Endothelial cell of umbilical vein (primary cell): ENCODE results near the gene TRIP11. TPM values are rescaled to one million over a fixed set of nuclear protein-coding genes. Genes with fewer than 3 reads are reported as not detected.

Experiments used
- BruUV-seq: library from RNA; stranded (reverse); fragments of 400-500 nt; replicated peaks from 2 replicates; lab custom pipeline; 2021; lab: Mats Ljungman, UMichigan
- CTCF ChIA-PET: fragments of 300-600, 350-600 bp; sonication (Branson Sonifier 250); formaldehyde crosslinking; loops from one replicate; lab custom pipeline; 2021; ENCODE audit warnings: antibody characterized with exemption, inconsistent platforms; lab: Charles Lee
- POLR2A ChIA-PET: fragments of 300-600, 350-600 bp; sonication (Branson Sonifier 250); formaldehyde crosslinking; loops from one replicate; lab custom pipeline; 2021; ENCODE audit warnings: antibody characterized with exemption, inconsistent platforms; lab: Charles Lee
- DNase-seq: peaks from one replicate; pipeline ENCODE4 v3.0.0-alpha.2; 2011; ENCODE audit warnings: low read depth, low spot score
- FAIRE-seq: peaks from 2 replicates; lab custom pipeline; 2011; peaks lifted over from hg19 to GRCh38; lab: Jason Lieb, UNC
- H2AFZ ChIP-seq: 2 replicates; pipeline ENCODE4 v1.6.0; 2012; ENCODE audit warnings: low read depth, low read length, control low read depth, inconsistent platforms
- H3K27ac ChIP-seq: 2 replicates; pipeline ENCODE4 v1.5.1; 2011; ENCODE audit warnings: low read depth, mild to moderate bottlenecking, control low read depth, low read length, moderate library complexity; ENCODE audit not compliant: insufficient read depth
- H3K27me3 ChIP-seq, 2 experiments: 2 replicates each; pipeline versions ENCODE4 v1.6.0 to v1.6.1; 2011; ENCODE audit warnings: low read length in 2 of 2, mixed read lengths in 1 of 2; ENCODE audit not compliant: control insufficient read depth in 2 of 2, insufficient read depth in 2 of 2
- H3K36me3 ChIP-seq, 2 experiments: 2 replicates in 1 of 2; 3 replicates in 1 of 2; pipeline ENCODE4 v1.5.1; 2011; ENCODE audit warnings: low read length in 2 of 2, mild to moderate bottlenecking in 1 of 2, moderate library complexity in 1 of 2; ENCODE audit not compliant: control insufficient read depth in 2 of 2, insufficient read depth in 2 of 2; ENCODE audit errors: extremely low read depth in 1 of 2
- H3K4me1 ChIP-seq: 3 replicates; pipeline ENCODE4 v1.5.1; 2011; ENCODE audit warnings: mild to moderate bottlenecking, low read length; ENCODE audit not compliant: control insufficient read depth, insufficient read depth; ENCODE audit errors: extremely low read depth
- H3K4me2 ChIP-seq: 2 replicates; pipeline ENCODE4 v1.6.1; 2011; ENCODE audit warnings: low read length, control low read depth, mixed read lengths; ENCODE audit not compliant: insufficient read depth
- H3K4me3 ChIP-seq, 3 experiments: fragments of 200-600 bp in 1 of 3; sonication (generic), shearing (Covaris generic) in 1 of 3; replicated peaks in 1 of 3; 2 replicates each; pipeline ENCODE4 v1.5.1; 2011 to 2016; ENCODE audit warnings: control low read depth in 3 of 3, low read length in 3 of 3, mild to moderate bottlenecking in 2 of 3, inconsistent platforms in 1 of 3, low read depth in 1 of 3, moderate library complexity in 1 of 3; ENCODE audit not compliant: insufficient read depth in 1 of 3
- H3K79me2 ChIP-seq: 2 replicates; pipeline ENCODE4 v1.6.0; 2012; ENCODE audit warnings: low read length, inconsistent platforms; ENCODE audit not compliant: control insufficient read depth, insufficient read depth
- H3K9ac ChIP-seq: replicated peaks from 2 replicates; pipeline ENCODE3; 2011; ENCODE audit warnings: low read length, control low read depth; ENCODE audit not compliant: insufficient read depth; ENCODE audit errors: extremely low read depth
- H3K9me1 ChIP-seq: replicated peaks from 3 replicates; pipeline ENCODE4 v1.6.0; 2011; ENCODE audit warnings: mild to moderate bottlenecking, low read length; ENCODE audit not compliant: control insufficient read depth, insufficient read depth; ENCODE audit errors: extremely low read depth
- H3K9me3 ChIP-seq: replicated peaks from 2 replicates; pipeline ENCODE4 v1.5.1; 2012; ENCODE audit warnings: low read length, inconsistent platforms; ENCODE audit not compliant: control insufficient read depth, insufficient read depth
- H4K20me1 ChIP-seq: replicated peaks from 2 replicates; pipeline ENCODE3; 2011; ENCODE audit warnings: mild to moderate bottlenecking, low read length; ENCODE audit not compliant: control insufficient read depth, insufficient read depth; ENCODE audit errors: extremely low read depth
- EZH2 ChIP-seq: IDR thresholded peaks from 2 replicates; pipeline ENCODE4 v1.6.1; 2012; ENCODE audit warnings: borderline replicate concordance, low read depth, mild to moderate bottlenecking, moderate library complexity, low read length, inconsistent platforms; ENCODE audit not compliant: severe bottlenecking
- FOS ChIP-seq: IDR thresholded peaks from 2 replicates; pipeline ENCODE4 v1.6.1; 2011; ENCODE audit warnings: mild to moderate bottlenecking, low read length, moderate library complexity, borderline replicate concordance; ENCODE audit not compliant: insufficient read depth
- GATA2 ChIP-seq: IDR thresholded peaks from 2 replicates; pipeline ENCODE4 v1.7.0; 2011; ENCODE audit warnings: low read depth, mild to moderate bottlenecking, moderate library complexity, mixed read lengths, low read length; ENCODE audit not compliant: insufficient read length, insufficient read depth
- JUN ChIP-seq: IDR thresholded peaks from 2 replicates; pipeline ENCODE4 v1.6.1; 2011; ENCODE audit warnings: borderline replicate concordance, low read depth; ENCODE audit not compliant: insufficient read length, insufficient read depth
- MAX ChIP-seq: IDR thresholded peaks from 2 replicates; pipeline ENCODE4 v1.6.1; 2011; ENCODE audit not compliant: insufficient read depth, insufficient read length
- MYC ChIP-seq: IDR thresholded peaks from one replicate; pipeline ENCODE4 v1.6.1; 2011; ENCODE audit warnings: mild to moderate bottlenecking, low read depth, low read length
- POLR2A ChIP-seq: IDR thresholded peaks from 2 replicates; pipeline ENCODE4 v1.6.1; 2012; ENCODE audit warnings: low read depth, mild to moderate bottlenecking, control low read depth, low read length
- POLR2AphosphoS5 ChIP-seq: IDR thresholded peaks from 2 replicates; pipeline ENCODE4 v1.6.1; 2012; ENCODE audit warnings: low read depth, mild to moderate bottlenecking, control low read depth, low read length, moderate library complexity; ENCODE audit not compliant: insufficient read depth
- dilution Hi-C: fragments of 300-500 bp; cut with MboI; formaldehyde crosslinking; loops from one replicate; pipeline ENCODE4 v1.15.0; 2019; ENCODE audit warnings: low sequenced_read_pairs; ENCODE audit not compliant: extremely low pct_ligation_motif_present
- intact Hi-C: fragments of 100-400 bp; cut with micrococcal nuclease; formaldehyde crosslinking; loops from one replicate; pipeline ENCODE4 v1.10.0; 2022
- polyA plus RNA-seq, 4 experiments: library from polyadenylated mRNA; depleted of rRNA in 3 of 4; stranded (reverse) in 3 of 4; unstranded in 1 of 4; fragments of >200 nt; gene quantifications; 2 replicates each; pipeline versions ENCODE4 v1.2.1 to v1.2.3, GENCODE V29; 2011 to 2012; ENCODE audit warnings: missing spikeins in 1 of 4
- total RNA-seq: library from RNA; stranded (reverse); gene quantifications from 2 replicates; pipeline ENCODE4 v1.2.3, GENCODE V29; 2021
- TF ChIP-seq, protein P1 (sequence below), 2 donors: IDR thresholded peaks; 1 replicate in 1 of 2; 2 replicates in 1 of 2; pipeline ENCODE4 v1.5.1; 2011; ENCODE audit warnings: low read length in 2 of 2, mild to moderate bottlenecking in 2 of 2, moderate library complexity in 2 of 2, control low read depth in 1 of 2, inconsistent platforms in 1 of 2, low read depth in 1 of 2; ENCODE audit not compliant: insufficient read depth in 1 of 2; ENCODE audit errors: extremely low read depth in 1 of 2

The TRIP11 gene
- total and polyA plus RNA-seq, 2 donors (not counting 3 experiments of a cell fraction or from before 2014, with no cell fraction given), result 7.0 to 58.0 TPM

- Histone ChIP-seq H3K36me3 (no peaks in the 10 kb centered on the region), H3K79me2 (no peaks in the 10 kb centered on the region), H3K4me2 (no peak overlapping the region), H2AFZ (no peak overlapping the region), H3K9me1 (no peaks in the 10 kb centered on the region), H3K27me3 (no peaks in the 10 kb centered on the region), H3K9ac (no peak overlapping the region), H3K9me3 (no peaks in the 10 kb centered on the region), H3K27ac (no peak overlapping the region), H3K4me1 (no peaks in the 10 kb centered on the region), H3K4me3 (no peak overlapping the region), H4K20me1 (no peaks in the 10 kb centered on the region)
- DNase-seq (no peak), FAIRE-seq (no peak)
- POLR2A ChIA-PET, result no interaction called here
- intact Hi-C loops, result no loop called here
- CTCF ChIA-PET, result no interaction called here
- no TSS peak for BruUV-seq
- no peak for TF ChIP-seq FOS
- TF ChIP-seq POLR2AphosphoS5, result no peak
- no peak for TF ChIP-seq MYC
- no peak for TF ChIP-seq GATA2
- no peak for TF ChIP-seq EZH2
- no peak for TF ChIP-seq POLR2A
- TF ChIP-seq MAX, result no peak
- no peak for TF ChIP-seq JUN
- TF ChIP-seq, protein P1, sequence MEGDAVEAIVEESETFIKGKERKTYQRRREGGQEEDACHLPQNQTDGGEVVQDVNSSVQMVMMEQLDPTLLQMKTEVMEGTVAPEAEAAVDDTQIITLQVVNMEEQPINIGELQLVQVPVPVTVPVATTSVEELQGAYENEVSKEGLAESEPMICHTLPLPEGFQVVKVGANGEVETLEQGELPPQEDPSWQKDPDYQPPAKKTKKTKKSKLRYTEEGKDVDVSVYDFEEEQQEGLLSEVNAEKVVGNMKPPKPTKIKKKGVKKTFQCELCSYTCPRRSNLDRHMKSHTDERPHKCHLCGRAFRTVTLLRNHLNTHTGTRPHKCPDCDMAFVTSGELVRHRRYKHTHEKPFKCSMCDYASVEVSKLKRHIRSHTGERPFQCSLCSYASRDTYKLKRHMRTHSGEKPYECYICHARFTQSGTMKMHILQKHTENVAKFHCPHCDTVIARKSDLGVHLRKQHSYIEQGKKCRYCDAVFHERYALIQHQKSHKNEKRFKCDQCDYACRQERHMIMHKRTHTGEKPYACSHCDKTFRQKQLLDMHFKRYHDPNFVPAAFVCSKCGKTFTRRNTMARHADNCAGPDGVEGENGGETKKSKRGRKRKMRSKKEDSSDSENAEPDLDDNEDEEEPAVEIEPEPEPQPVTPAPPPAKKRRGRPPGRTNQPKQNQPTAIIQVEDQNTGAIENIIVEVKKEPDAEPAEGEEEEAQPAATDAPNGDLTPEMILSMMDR (IDR thresholded peaks at IDR 0.05; ENCODE audit: extremely low read depth in 1 of 2, insufficient read depth in 1 of 2, low read depth in 1 of 2, low read length in 2 of 2), result no peak
- dilution Hi-C loops, result no loop called here
Measured at GRCh38 chr14:91955168-91955567, 84.7 kb downstream of the TRIP11 start.
